Measurements from ENCODE around the gene ZMIZ1.

- TF ChIP-seq CTCF (IDR thresholded peaks at IDR 0.05), result no peak
- TF ChIP-seq POLR2A (IDR thresholded peaks at IDR 0.05), result no peak
- no peak for TF ChIP-seq EP300 (IDR thresholded peaks at IDR 0.05)
- no peak for TF ChIP-seq POLR2AphosphoS5 (IDR thresholded peaks at IDR 0.05)
These were observed 213.6 kb downstream of the ZMIZ1 start for GRCh38 chr10:79282388-79282787.

Data from suprapubic skin (tissue), 4 donors.